HEK293T (cell line): ENCODE data around the gene FAM78B.

Experiments
- CTCF ChIA-PET: fragments of 350-600 bp; formaldehyde crosslinking; extraction: SDS; loops from one replicate; lab custom pipeline; 2021; ENCODE audit warnings: antibody characterized with exemption, inconsistent platforms; lab: Yijun Ruan, JAX
- POLR2A ChIA-PET: fragments of 350-600 bp; formaldehyde crosslinking; extraction: SDS; loops from one replicate; lab custom pipeline; 2020; ENCODE audit warnings: antibody characterized with exemption, inconsistent platforms; lab: Yijun Ruan, JAX
- DNase-seq: peaks from one replicate; pipeline ENCODE4 v3.0.0; 2012; ENCODE audit warnings: mixed read lengths; ENCODE audit errors: extremely low spot score
- ARNT ChIP-seq: fragments of 450-650 bp; IDR thresholded peaks from 2 replicates; pipeline ENCODE4 v1.6.1; 2017; ENCODE audit warnings: mild to moderate bottlenecking
- BHLHE40 ChIP-seq: fragments of 450-650 bp; IDR thresholded peaks from 2 replicates; pipeline ENCODE4 v1.6.1; 2016; ENCODE audit warnings: mild to moderate bottlenecking, moderate library complexity, borderline replicate concordance
- CTBP1 ChIP-seq: fragments of 450-650 bp; IDR thresholded peaks from 2 replicates; pipeline ENCODE4 v1.6.1; 2016; ENCODE audit warnings: borderline replicate concordance
- ELF4 ChIP-seq: fragments of 450-650 bp; IDR thresholded peaks from 2 replicates; pipeline ENCODE4 v1.6.1; 2017; ENCODE audit warnings: antibody characterized with exemption
- FOXA1 ChIP-seq: fragments of 450-650 bp; IDR thresholded peaks from 2 replicates; pipeline ENCODE4 v1.6.1; 2016; ENCODE audit warnings: mild to moderate bottlenecking
- FOXK2 ChIP-seq: fragments of 450-650 bp; IDR thresholded peaks from 2 replicates; pipeline ENCODE4 v1.6.1; 2016; ENCODE audit warnings: mild to moderate bottlenecking
- FOXM1 ChIP-seq: fragments of 450-650 bp; IDR thresholded peaks from 2 replicates; pipeline ENCODE4 v1.6.1; 2017; ENCODE audit warnings: mild to moderate bottlenecking, borderline replicate concordance
- HDGF ChIP-seq: fragments of 450-650 bp; IDR thresholded peaks from 2 replicates; pipeline ENCODE4 v1.6.1; 2017; ENCODE audit warnings: antibody characterized with exemption, borderline replicate concordance
- L3MBTL2 ChIP-seq: fragments of 450-650 bp; conservative IDR thresholded peaks from 2 replicates; pipeline ENCODE4 v1.6.1; 2016; ENCODE audit warnings: mild to moderate bottlenecking
- LEF1 ChIP-seq: fragments of 450-650 bp; IDR thresholded peaks from 2 replicates; pipeline ENCODE4 v1.6.1; 2017; ENCODE audit warnings: mild to moderate bottlenecking, borderline replicate concordance
- NFRKB ChIP-seq: fragments of 450-650 bp; IDR thresholded peaks from 2 replicates; pipeline ENCODE4 v1.6.1; 2016; ENCODE audit warnings: mild to moderate bottlenecking, moderate library complexity
- SP1 ChIP-seq: fragments of 450-650 bp; IDR thresholded peaks from 2 replicates; pipeline ENCODE4 v1.6.1; 2017
- SUZ12 ChIP-seq: fragments of 450-650 bp; IDR thresholded peaks from 2 replicates; pipeline ENCODE4 v1.6.1; 2016; ENCODE audit warnings: mild to moderate bottlenecking
- TARDBP ChIP-seq: fragments of 450-650 bp; IDR thresholded peaks from 2 replicates; pipeline ENCODE4 v1.6.1; 2016
- ZNF384 ChIP-seq: fragments of 450-650 bp; IDR thresholded peaks from 2 replicates; pipeline ENCODE4 v1.6.1; 2016
- TF ChIP-seq, protein P1 (sequence below): fragments of 450-650 bp; IDR thresholded peaks from 2 replicates; pipeline ENCODE4 v1.6.1; 2016

Gene FAM78B

GRCh38 chr1:166069390-166069789 lies 97.4 kb downstream of the FAM78B start:
- TF ChIP-seq TARDBP = no peak
- TF ChIP-seq ARNT = no peak
- no peak for TF ChIP-seq SP1
- TF ChIP-seq FOXA1 = no peak
- no peak for TF ChIP-seq LEF1
- no peak for TF ChIP-seq ZNF384
- TF ChIP-seq HDGF = no peak
- no peak for TF ChIP-seq BHLHE40
- TF ChIP-seq ELF4 = no peak
- no peak for TF ChIP-seq L3MBTL2
- no peak for TF ChIP-seq FOXM1
- TF ChIP-seq FOXK2 = no peak
- TF ChIP-seq, protein P1, sequence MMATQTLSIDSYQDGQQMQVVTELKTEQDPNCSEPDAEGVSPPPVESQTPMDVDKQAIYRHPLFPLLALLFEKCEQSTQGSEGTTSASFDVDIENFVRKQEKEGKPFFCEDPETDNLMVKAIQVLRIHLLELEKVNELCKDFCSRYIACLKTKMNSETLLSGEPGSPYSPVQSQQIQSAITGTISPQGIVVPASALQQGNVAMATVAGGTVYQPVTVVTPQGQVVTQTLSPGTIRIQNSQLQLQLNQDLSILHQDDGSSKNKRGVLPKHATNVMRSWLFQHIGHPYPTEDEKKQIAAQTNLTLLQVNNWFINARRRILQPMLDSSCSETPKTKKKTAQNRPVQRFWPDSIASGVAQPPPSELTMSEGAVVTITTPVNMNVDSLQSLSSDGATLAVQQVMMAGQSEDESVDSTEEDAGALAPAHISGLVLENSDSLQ = no peak
- no peak for TF ChIP-seq NFRKB
- no peak for TF ChIP-seq SUZ12
- POLR2A ChIA-PET = no interaction called here
- CTCF ChIA-PET = no interaction called here
- DNase-seq = no peak

- POLR2A ChIA-PET = no interaction called here
- DNase-seq = no peak
- CTCF ChIA-PET = no interaction called here
- TF ChIP-seq, protein P1 = no peak
- TF ChIP-seq LEF1 = no peak
Observed at GRCh38 chr1:166066107-166066506, 100.7 kb downstream of the FAM78B start.

- no peak for DNase-seq
- CTCF ChIA-PET = no interaction called here
- TF ChIP-seq FOXM1 (no peak), BHLHE40 (no peak), NFRKB (no peak), TARDBP (no peak), L3MBTL2 (no peak), FOXK2 (no peak), SP1 (no peak), FOXA1 (no peak)
- TF ChIP-seq, protein P1 = no peak
- POLR2A ChIA-PET = no interaction called here
Observed at GRCh38 chr1:166064951-166065350, 101.8 kb downstream of the FAM78B start.

- ChIA-PET CTCF (no interaction called here), POLR2A (no interaction called here)
- DNase-seq = no peak
- TF ChIP-seq L3MBTL2 (no peak), TARDBP (no peak), FOXM1 (no peak), BHLHE40 (no peak), SP1 (no peak), SUZ12 (no peak), HDGF (no peak), ARNT (no peak), FOXK2 (no peak), ZNF384 (no peak), NFRKB (no peak)
- TF ChIP-seq, protein P1 = no peak
Observed at GRCh38 chr1:166064313-166064926, 102.4 kb downstream of the FAM78B start.

DNA sequence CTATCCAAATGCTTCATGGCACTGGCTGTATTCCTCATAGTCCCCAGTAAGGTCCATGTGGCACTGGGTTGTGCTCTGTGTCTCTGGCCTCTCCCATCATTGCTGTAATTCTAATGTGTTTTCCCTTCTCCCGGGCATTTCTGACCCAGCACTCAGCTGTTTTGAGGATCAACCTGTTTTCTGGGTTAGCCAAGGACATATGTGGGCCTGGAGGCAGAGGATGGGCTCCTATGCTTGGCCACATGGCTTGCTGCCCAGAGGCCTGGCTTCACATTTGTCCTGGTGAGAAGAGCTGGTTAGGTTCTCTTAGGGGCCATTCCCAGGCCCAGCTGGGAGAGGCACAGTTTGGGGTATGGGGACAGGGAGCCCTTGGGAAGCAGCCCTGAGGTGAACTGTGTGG lies 103.1 kb downstream of the FAM78B start:
- no peak for DNase-seq
- TF ChIP-seq L3MBTL2 (no peak), LEF1 (no peak), NFRKB (no peak), HDGF (no peak), TARDBP (no peak), SUZ12 (no peak), FOXK2 (no peak), ELF4 (no peak), ARNT (no peak), SP1 (no peak), CTBP1 (no peak), FOXM1 (no peak), BHLHE40 (no peak), ZNF384 (no peak)
- TF ChIP-seq, protein P1 = no peak
- ChIA-PET POLR2A (no interaction called here), CTCF (no interaction called here)
